Left ventricle myocardium inferior (tissue), 1 donor: ENCODE measurements around the gene DOK1. TPM values are rescaled to one million over a fixed set of nuclear protein-coding genes. Genes with fewer than 3 reads are reported as not detected.

Experiments
- DNase-seq: peaks from one replicate; pipeline ENCODE4 v3.0.0-alpha.2; 2020
- H3K27ac ChIP-seq: fragments of 200-600 bp; replicated peaks from 2 replicates; pipeline ENCODE4 v1.8.0; 2021
- H3K27me3 ChIP-seq: fragments of 200-600 bp; 2 replicates; pipeline ENCODE4 v1.8.0; 2021; ENCODE audit warnings: low read depth
- H3K36me3 ChIP-seq: fragments of 200-600 bp; 2 replicates; pipeline ENCODE4 v1.8.0; 2021
- H3K4me1 ChIP-seq: fragments of 200-600 bp; 2 replicates; pipeline ENCODE4 v1.8.0; 2021
- H3K4me3 ChIP-seq: fragments of 200-600 bp; 2 replicates; pipeline ENCODE4 v1.8.0; 2021; ENCODE audit warnings: mild to moderate bottlenecking, moderate library complexity
- H3K9me3 ChIP-seq: fragments of 200-600 bp; replicated peaks from 2 replicates; pipeline ENCODE4 v1.8.0; 2021
- CTCF ChIP-seq: fragments of 200-600 bp; IDR thresholded peaks from 2 replicates; pipeline ENCODE4 v1.8.0; 2021; ENCODE audit warnings: antibody characterized with exemption, mild to moderate bottlenecking, borderline replicate concordance
- intact Hi-C: fragments of 100-400 bp; cut with micrococcal nuclease; formaldehyde crosslinking; loops from one replicate; pipeline ENCODE4 v1.11.0; 2022
- total RNA-seq: library from RNA; stranded (reverse); fragmentation: NEBNext Ultra II Directional; extraction: Animal tissue kit (Norgen Biotek cat#: 25700); gene quantifications from one replicate; pipeline ENCODE4 v1.2.1, GENCODE V29; 2021
- donor health status: DM: no; HTN: yes; CAD: no; lungs with severe emphysema.

DOK1 gene
- total RNA-seq, 1 donor from 2014 or later: 4.1 TPM

- Histone ChIP-seq H3K4me1 (no peaks in the 10 kb centered on the region), H3K36me3 (no peaks in the 10 kb centered on the region), H3K27ac (no peak overlapping the region), H3K9me3 (no peaks in the 10 kb centered on the region), H3K4me3 (no peak overlapping the region), H3K27me3 (peaks cover 61% of the 10 kb centered on the region)
- DNase-seq: no peak
- no peak for TF ChIP-seq CTCF
- intact Hi-C loops: no loop called here
These were observed 11.7 kb downstream of the DOK1 start for GRCh38 chr2:74566076-74566753.

- intact Hi-C loops: no loop called here
- H3K27me3 ChIP-seq: peaks cover 56% of the 10 kb centered on the region
- H3K9me3 ChIP-seq: no peaks in the 10 kb centered on the region
- TF ChIP-seq CTCF: no peak
- H3K4me1 ChIP-seq: no peaks in the 10 kb centered on the region
- H3K27ac ChIP-seq: no peak overlapping the region
- no peak for DNase-seq
- H3K4me3 ChIP-seq: no peak overlapping the region
- no peaks in the 10 kb centered on the region for H3K36me3 ChIP-seq
These were observed 12.2 kb downstream of the DOK1 start for GRCh38 chr2:74566754-74567085.

GRCh38 chr2:74567881-74568280 lies 13.4 kb downstream of the DOK1 start:
- no peaks in the 10 kb centered on the region for H3K36me3 ChIP-seq
- no peak overlapping the region for H3K4me3 ChIP-seq
- TF ChIP-seq CTCF: no peak
- no peaks in the 10 kb centered on the region for H3K9me3 ChIP-seq
- H3K27me3 ChIP-seq: peaks cover 45% of the 10 kb centered on the region
- intact Hi-C loops: no loop called here
- H3K27ac ChIP-seq: no peak overlapping the region
- H3K4me1 ChIP-seq: no peaks in the 10 kb centered on the region
- DNase-seq: no peak

- DNase-seq: no peak
- no peak for TF ChIP-seq CTCF
- intact Hi-C loops: no loop called here
These were observed 15.2 kb downstream of the DOK1 start for GRCh38 chr2:74569686-74570085.

GRCh38 chr2:74571058-74571457 lies 16.5 kb downstream of the DOK1 start:
- TF ChIP-seq CTCF: no peak
- H3K4me3 ChIP-seq: no peak overlapping the region
- H3K36me3 ChIP-seq: no peaks in the 10 kb centered on the region
- H3K4me1 ChIP-seq: no peaks in the 10 kb centered on the region
- intact Hi-C loops: no loop called here
- no peak for DNase-seq
- peaks cover 26% of the 10 kb centered on the region for H3K27me3 ChIP-seq
- H3K27ac ChIP-seq: no peak overlapping the region
- H3K9me3 ChIP-seq: no peaks in the 10 kb centered on the region

More at GRCh38 chr2:74569686-74570085, 15.2 kb downstream of the DOK1 start:
- Histone ChIP-seq H3K27me3 (peaks cover 26% of the 10 kb centered on the region), H3K27ac (no peak overlapping the region), H3K4me1 (no peaks in the 10 kb centered on the region), H3K4me3 (no peak overlapping the region), H3K36me3 (no peaks in the 10 kb centered on the region), H3K9me3 (no peaks in the 10 kb centered on the region)
